ENCODE data around the gene MYH6.

Gene MYH6

GRCh38 chr14:23377573-23378563 is 30.2 kb downstream of the MYH6 start:
- DNase-seq (ENCODE audit: low read depth in 3 of 3) = no peak

- DNase-seq (ENCODE audit: low read depth in 3 of 3) = no peak
Observed at GRCh38 chr14:23377198-23377550, 30.9 kb downstream of the MYH6 start.

DNA sequence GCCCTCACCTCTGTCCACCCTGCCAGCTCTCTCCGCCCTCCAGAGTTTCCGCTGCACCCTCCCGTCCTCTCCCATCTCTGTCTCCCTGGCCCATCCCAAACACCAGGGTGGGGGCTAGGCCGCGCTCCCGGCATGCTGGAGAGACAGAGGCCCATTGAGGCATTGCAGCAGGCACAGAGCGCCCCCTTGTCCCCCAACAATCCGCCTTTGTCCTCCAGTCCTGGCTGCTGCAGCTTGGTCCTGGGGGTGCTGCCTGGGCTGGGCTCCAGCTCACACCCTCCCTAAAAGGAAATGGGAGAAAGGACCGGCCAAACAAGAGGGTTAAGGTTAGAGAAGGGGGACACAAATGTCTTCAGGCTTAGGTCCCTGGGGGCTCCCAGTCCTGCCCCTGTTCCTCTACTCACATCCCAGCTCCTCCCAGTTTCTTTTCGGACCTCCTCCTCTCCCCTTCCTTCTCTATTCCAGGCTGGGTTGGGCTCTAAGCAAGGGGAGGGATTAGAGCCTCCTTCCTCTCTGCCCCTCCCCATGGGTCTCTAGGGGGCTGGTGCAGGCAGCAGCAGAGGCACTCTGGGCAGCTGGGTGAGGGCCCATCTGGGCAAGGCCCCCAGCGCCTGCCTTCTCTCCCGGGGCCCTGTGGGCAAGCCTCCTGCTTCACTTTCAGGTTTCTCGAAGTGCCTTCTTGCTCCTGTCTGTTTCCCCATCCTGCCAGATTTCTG is 31.4 kb downstream of the MYH6 start, which contains the start of gene CMTM5:
TSS of gene CMTM5 (plus strand) at position 565 of the 716 bp plus-strand sequence. CDS start 206 bp downstream, outside the sequence.
- DNase-seq (ENCODE audit: low read depth in 3 of 3) = no peak

DNA sequence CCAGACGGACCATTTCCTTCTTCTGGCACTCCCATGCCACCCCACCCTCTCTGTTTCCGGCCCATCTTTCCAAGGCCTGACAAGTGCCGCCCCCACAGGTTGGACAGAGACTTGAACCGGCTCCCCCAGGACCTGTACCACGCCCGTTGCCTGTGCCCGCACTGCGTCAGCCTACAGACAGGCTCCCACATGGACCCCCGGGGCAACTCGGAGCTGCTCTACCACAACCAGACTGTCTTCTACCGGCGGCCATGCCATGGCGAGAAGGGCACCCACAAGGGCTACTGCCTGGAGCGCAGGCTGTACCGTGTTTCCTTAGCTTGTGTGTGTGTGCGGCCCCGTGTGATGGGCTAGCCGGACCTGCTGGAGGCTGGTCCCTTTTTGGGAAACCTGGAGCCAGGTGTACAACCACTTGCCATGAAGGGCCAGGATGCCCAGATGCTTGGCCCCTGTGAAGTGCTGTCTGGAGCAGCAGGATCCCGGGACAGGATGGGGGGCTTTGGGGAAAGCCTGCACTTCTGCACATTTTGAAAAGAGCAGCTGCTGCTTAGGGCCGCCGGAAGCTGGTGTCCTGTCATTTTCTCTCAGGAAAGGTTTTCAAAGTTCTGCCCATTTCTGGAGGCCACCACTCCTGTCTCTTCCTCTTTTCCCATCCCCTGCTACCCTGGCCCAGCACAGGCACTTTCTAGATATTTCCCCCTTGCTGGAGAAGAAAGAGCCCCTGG is 32.4 kb downstream of the MYH6 start:
- no peak for DNase-seq (ENCODE audit: low read depth in 3 of 3)

DNA sequence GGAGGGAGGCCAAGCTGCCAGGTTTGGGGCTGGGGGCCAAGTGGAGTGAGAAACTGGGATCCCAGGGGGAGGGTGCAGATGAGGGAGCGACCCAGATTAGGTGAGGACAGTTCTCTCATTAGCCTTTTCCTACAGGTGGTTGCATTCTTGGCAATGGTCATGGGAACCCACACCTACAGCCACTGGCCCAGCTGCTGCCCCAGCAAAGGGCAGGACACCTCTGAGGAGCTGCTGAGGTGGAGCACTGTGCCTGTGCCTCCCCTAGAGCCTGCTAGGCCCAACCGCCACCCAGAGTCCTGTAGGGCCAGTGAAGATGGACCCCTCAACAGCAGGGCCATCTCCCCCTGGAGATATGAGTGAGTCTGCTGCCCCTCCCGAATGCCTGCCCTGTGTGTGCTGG is 35.0 kb downstream of the MYH6 start:
- no peak for DNase-seq (ENCODE audit: low read depth in 3 of 3)

GRCh38 chr14:23372509-23372908 is 35.6 kb downstream of the MYH6 start, which contains the start of gene IL25:
TSS of gene IL25 (plus strand) at chr14:23372809.
- no peak for DNase-seq (ENCODE audit: low read depth in 3 of 3)

DNA sequence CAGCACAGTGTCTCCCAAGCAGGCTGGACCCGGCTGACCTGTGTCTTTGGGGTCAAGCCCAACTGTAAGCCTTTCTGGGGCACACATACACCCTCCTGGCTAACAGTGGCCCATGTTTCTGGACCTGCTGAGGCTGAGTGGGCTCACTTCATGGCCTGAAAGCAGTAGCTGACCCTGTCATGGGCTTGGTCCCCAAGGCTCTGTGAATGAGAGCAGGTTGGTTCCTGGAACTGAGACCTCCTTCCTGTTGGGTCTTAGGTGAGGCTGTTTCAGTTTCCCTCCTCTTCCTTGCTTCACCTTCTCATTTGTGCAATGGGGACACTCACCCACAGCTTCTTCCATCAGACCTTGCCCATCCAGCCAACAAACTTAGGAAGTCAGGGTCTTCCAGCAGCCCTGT is 36.2 kb downstream of the MYH6 start:
- DNase-seq (ENCODE audit: low read depth in 3 of 3) = no peak

GRCh38 chr14:23370221-23370620 is 37.9 kb downstream of the MYH6 start:
- no peak for DNase-seq (ENCODE audit: low read depth in 3 of 3)

DNA sequence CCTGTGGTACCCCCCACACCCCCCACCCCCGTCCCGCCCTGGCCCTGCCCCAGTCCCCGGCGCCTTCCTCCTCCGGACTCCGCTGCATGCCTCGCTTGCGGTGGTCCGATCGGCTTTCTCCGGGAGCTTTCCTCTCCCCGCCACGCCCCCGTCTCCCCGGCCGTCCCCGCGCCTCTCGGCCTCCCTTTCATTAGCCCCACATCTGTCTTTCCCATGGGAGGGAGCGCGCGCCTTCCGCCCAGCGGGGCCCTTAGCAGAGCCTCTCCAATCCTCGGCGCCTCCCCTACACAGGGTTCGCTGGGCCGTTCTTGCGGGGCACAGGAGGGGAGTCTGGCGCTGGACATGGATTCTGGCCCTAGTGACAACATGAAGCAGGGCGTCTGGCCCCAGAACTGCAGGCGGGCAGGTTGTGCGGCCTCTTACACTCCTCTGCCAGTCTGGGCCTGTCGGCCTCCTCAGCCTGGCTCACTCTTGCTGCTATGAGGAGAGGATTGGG is 41.6 kb downstream of the MYH6 start:
- DNase-seq (ENCODE audit: low read depth in 3 of 3) = no peak

DNA sequence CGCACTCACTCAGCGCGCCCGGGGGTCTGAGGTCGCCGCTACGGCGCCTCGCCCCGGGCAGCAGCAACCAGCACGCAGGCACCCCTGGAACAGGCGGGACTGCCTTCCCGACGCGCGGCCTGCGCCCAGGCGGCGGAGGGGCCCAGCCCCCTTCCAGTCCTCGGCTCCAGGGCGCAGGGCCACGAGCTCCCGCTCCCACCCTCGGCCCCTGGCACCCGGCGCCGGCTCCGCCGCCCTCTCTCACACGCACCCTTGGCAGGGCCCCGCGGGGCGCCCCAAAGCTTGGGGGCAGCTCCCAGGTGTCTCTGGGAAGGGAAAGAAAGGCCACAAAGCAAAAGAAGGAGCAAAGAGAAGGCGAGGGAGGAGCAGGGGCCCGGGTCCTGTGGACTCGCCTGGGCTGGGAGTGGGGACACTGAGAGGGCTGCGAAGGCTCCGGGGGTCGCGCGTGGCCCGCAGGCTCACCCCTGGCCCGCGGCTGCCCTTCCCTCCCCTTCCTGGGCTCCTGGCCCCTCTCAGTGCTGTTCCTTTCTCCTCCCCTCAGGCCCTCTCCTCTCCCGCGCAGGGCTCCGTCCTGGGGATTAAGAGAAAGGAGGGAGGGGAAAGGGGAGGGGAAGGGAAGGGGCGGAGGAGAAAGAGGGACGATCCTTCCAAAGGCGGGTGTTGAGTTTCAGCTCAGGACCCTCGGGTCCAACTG is 42.2 kb downstream of the MYH6 start:
- no peak for DNase-seq (ENCODE audit: low read depth in 3 of 3)

DNA sequence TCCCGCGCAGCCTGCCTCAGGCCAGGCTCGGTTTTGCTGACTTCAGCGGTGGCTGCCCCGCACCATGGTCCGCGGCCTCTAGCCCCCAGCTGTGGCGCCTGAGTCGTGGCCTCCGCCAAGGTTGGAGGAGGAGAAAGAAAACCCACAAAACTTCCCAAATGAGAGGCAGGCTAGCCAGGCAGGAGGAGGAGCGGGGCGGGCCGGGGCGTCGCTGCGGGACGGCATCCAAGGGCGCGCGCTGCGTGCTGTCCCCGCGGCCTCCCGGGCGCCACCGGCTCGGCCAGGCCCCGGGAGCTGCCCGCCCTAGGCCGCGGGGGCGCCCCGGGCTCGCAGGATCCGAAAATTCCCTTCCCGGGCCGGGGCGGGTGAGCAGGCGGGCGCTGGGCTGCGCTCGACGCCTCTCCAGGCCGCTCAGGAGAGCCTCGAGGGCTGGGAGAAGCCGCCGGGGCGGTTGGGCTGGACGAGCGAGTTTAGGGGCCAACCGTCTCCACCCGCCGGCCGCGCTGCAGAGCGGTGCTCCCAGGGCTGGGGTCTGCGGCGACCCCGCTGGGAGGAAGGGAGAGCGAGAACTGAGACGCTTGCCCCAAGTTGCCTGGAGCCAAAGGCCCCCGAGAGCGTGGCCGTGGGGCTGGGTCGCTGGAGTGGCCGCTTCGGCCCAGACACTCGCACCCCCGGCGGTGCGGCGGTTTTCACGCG is 42.9 kb downstream of the MYH6 start, which contains the start of gene EFS:
TSS of gene EFS (minus strand) at position 137 of the 696 bp plus-strand sequence. CDS start 147 bp downstream, outside the sequence.
- DNase-seq (ENCODE audit: low read depth in 3 of 3) = no peak

GRCh38 chr14:23364164-23365035 is 43.7 kb downstream of the MYH6 start:
- no peak for DNase-seq (ENCODE audit: low read depth in 3 of 3)

DNA sequence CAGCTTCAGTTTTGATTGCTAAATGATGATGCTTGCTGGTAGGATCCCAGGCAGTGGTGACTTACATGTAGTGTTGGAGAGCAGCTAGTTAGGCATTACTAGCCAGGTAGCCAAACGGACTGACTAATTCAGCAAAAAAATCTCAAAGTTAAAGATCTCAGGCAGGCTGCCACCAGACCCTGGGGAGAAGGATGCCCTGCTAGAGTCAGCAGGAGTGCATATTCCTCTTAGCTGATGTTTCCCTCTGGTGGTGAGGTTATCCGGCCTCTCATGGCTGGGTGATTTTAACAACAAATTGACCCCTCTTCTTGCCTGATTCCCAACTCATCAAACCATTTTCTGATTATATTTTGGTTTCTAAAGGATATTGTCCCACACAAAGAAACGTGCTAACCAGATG is 45.9 kb downstream of the MYH6 start:
- DNase-seq (ENCODE audit: low read depth in 3 of 3) = no peak

DNA sequence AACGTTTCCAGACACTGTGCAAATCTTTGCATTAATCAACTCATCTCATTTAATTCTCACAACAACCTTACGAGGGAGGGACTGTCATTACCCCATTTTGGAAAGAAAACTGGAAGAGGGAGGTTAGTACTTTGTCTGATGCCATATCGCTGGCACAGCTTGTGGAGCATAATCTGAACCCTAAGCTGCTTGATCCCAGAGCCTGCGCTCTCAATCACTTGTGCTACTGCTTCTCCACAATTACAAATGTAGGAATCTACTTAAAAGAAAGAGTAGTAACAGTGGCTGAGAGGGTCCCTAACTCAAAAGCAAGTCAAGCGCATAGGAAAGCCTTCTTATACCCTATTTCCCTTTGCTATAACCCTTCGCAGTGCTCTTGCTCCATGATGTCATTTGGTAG is 46.3 kb downstream of the MYH6 start:
- DNase-seq (ENCODE audit: low read depth in 3 of 3) = no peak

DNA sequence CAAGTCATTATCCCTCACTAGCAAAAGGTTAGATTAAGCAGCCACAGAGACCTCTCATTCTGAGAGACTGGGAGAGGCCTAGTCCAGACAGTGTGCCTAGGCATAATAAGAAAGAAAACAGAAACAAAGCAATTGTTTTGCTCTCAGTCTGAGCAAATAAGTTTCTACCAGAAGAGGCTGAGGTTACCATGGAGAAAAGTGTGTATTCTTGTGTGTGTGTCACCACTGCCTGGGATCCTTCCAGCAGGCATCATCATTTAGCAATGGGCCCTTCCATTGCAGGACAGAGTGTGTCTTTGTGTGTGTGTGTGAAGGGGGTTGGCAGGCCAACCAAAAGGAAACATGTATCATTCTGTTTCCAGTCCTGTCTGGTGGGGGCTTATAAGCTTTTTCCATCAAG is 46.8 kb downstream of the MYH6 start:
- DNase-seq (ENCODE audit: low read depth in 3 of 3) = no peak

GRCh38 chr14:23360496-23360895 is 47.6 kb downstream of the MYH6 start:
- no peak for DNase-seq (ENCODE audit: low read depth in 3 of 3)

DNA sequence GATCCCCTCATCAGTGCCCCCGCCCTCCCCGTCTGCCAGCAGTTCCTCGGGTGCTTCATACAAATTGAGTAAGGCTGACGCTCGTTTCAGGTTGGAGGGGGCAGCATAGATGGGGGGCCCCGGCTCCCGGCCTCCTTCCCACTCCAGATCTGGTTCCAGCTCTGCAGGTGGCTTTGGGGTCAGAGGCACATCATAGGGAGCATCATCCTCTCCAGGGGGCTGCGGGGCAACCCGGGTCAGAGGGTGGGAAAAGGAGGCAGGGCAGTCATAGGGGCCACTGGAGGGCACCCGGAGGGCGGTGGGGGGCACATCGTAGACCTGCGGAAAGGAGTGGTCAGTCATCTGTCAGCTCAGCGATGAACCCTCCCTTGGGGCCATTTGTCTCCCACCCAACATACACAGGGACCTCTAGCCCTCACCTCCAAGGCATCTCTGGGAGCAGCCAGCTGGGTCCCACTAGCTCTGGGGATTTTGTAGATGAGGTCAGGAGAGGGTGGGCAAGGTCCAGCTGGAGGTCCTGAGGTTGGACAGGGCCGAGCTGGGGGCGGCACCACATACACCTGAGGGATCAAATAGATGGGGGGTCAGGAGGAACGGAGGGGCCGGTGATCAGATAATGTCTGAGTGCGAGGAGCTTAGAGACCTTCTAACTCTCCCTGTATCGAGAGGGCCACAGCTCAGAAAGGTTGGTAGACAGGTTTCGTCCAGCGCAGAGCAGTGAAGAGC is 48.2 kb downstream of the MYH6 start:
- no peak for DNase-seq (ENCODE audit: low read depth in 3 of 3)

GRCh38 chr14:23359167-23359626 is 48.9 kb downstream of the MYH6 start:
- no peak for DNase-seq (ENCODE audit: low read depth in 3 of 3)
